ENCODE results near the gene GARIN3. TPM values are rescaled to one million over a fixed set of nuclear protein-coding genes. Genes with fewer than 3 reads are reported as not detected.

The GARIN3 gene
- total and polyA plus RNA-seq, 9 of the 15 experiments (the other 6 are each of a cell fraction or from before 2014, with no cell fraction given), result not detected

DNA sequence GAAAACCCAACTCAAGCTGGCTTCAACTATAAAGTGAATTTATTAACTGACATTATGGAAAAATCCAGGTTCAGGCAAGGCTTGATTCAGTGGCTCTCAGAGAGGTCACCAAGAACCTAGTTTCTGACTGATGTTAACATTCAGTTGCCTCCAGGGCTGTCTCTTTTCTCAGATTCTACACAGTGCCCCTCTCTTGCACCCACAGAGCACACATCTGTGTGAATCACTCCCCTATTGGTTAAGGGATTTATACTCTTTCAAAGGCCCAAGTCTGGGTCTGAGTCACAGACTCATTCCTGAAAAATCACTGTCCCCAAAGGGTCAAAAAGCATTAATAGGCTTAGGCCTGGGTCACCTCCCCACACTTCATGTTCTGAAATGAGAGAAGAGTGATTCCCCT lies 51.1 kb downstream of the GARIN3 start:
- ATAC-seq (no peak), FAIRE-seq (no peak), DNase-seq (ENCODE audit: extremely low read depth in 1 of 4, low spot score in 3 of 4) (no peak)
- no peak overlapping the region for H3K9ac ChIP-seq (ENCODE audit: insufficient read depth in 1 of 2, low read depth in 2 of 2, low read length in 2 of 2)
- ChIA-PET CTCF (ENCODE audit: low intra/inter-chr PET ratio) (no interaction called here), POLR2A (no interaction called here)
- no peaks in the 10 kb centered on the region for H3K36me3 ChIP-seq (ENCODE audit: control insufficient read depth, insufficient read depth, low read length)
- no peak overlapping the region for H3K4me3 ChIP-seq
- H3K79me2 ChIP-seq (ENCODE audit: control insufficient read depth, insufficient read depth, low read length), result no peaks in the 10 kb centered on the region
- no peaks in the 10 kb centered on the region for H4K20me1 ChIP-seq (replicated peaks; ENCODE audit: control insufficient read depth, insufficient read depth, low read length)
- intact Hi-C loops (cut with micrococcal nuclease) (no loop called here), in situ Hi-C loops (cut with MboI) (no loop called here)
- H3K27ac ChIP-seq (ENCODE audit: extremely low read depth, low read depth, low read length), result no peak overlapping the region
- no peaks in the 10 kb centered on the region for H3K9me3 ChIP-seq (replicated peaks; ENCODE audit: control insufficient read depth, insufficient read depth, low read depth, low read length)
- no peak overlapping the region for H2AFZ ChIP-seq (ENCODE audit: low read depth, low read length)
- H3K4me2 ChIP-seq (ENCODE audit: insufficient read depth, low read length), result no peak overlapping the region
- no peaks in the 10 kb centered on the region for H3K9me1 ChIP-seq (ENCODE audit: control insufficient read depth, insufficient read depth, low read length)
- no peaks in the 10 kb centered on the region for H3K27me3 ChIP-seq (ENCODE audit: control insufficient read depth in 2 of 2, insufficient read depth in 2 of 2, low read length in 2 of 2)
- TF ChIP-seq ZFPM2 (CRISPR knock-in tag; IDR thresholded peaks at IDR 0.05) (no peak), NR2F6 (CRISPR knock-in tag; IDR thresholded peaks at IDR 0.05) (no peak), ZNF165 (CRISPR knock-in tag; IDR thresholded peaks at IDR 0.05; ENCODE audit: borderline replicate concordance) (no peak), SMARCE1 (IDR thresholded peaks at IDR 0.05) (no peak), POLR2AphosphoS2 (IDR thresholded peaks at IDR 0.05; ENCODE audit: low read length) (no peak), ESRRB (CRISPR knock-in tag; IDR thresholded peaks at IDR 0.05; ENCODE audit: borderline replicate concordance) (no peak), NR2C2 (CRISPR knock-in tag; IDR thresholded peaks at IDR 0.05) (no peak), NR2C2 (tag; IDR thresholded peaks at IDR 0.05) (no peak), ZNF586 (CRISPR knock-in tag; conservative IDR thresholded peaks at IDR 0.05) (no peak), CBX2 (IDR thresholded peaks at IDR 0.05; ENCODE audit: insufficient read depth, low read length, poor library complexity, severe bottlenecking) (no peak), SAFB (IDR thresholded peaks at IDR 0.05; ENCODE audit: borderline replicate concordance, low read depth, low read length) (no peak)
- TF ChIP-seq, protein P1, sequence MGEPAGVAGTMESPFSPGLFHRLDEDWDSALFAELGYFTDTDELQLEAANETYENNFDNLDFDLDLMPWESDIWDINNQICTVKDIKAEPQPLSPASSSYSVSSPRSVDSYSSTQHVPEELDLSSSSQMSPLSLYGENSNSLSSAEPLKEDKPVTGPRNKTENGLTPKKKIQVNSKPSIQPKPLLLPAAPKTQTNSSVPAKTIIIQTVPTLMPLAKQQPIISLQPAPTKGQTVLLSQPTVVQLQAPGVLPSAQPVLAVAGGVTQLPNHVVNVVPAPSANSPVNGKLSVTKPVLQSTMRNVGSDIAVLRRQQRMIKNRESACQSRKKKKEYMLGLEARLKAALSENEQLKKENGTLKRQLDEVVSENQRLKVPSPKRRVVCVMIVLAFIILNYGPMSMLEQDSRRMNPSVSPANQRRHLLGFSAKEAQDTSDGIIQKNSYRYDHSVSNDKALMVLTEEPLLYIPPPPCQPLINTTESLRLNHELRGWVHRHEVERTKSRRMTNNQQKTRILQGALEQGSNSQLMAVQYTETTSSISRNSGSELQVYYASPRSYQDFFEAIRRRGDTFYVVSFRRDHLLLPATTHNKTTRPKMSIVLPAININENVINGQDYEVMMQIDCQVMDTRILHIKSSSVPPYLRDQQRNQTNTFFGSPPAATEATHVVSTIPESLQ (CRISPR knock-in tag; IDR thresholded peaks at IDR 0.05), result no peak
- TF ChIP-seq, protein P2, sequence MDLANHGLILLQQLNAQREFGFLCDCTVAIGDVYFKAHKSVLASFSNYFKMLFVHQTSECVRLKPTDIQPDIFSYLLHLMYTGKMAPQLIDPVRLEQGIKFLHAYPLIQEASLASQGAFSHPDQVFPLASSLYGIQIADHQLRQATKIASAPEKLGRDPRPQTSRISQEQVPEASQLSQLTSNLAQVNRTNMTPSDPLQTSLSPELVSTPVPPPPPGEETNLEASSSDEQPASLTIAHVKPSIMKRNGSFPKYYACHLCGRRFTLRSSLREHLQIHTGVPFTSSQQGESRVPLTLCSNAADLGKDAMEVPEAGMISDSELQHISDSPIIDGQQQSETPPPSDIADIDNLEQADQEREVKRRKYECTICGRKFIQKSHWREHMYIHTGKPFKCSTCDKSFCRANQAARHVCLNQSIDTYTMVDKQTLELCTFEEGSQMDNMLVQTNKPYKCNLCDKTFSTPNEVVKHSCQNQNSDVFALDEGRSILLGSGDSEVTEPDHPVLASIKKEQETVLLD (IDR thresholded peaks at IDR 0.05), result no peak
- TF ChIP-seq, protein P3, sequence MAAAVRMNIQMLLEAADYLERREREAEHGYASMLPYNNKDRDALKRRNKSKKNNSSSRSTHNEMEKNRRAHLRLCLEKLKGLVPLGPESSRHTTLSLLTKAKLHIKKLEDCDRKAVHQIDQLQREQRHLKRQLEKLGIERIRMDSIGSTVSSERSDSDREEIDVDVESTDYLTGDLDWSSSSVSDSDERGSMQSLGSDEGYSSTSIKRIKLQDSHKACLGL (CRISPR knock-in tag; IDR thresholded peaks at IDR 0.05; ENCODE audit: borderline replicate concordance, poor library complexity, severe bottlenecking), result no peak
- TF ChIP-seq, protein P4, sequence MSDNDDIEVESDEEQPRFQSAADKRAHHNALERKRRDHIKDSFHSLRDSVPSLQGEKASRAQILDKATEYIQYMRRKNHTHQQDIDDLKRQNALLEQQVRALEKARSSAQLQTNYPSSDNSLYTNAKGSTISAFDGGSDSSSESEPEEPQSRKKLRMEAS (CRISPR knock-in tag; IDR thresholded peaks at IDR 0.05), result no peak
- TF ChIP-seq, protein P5, sequence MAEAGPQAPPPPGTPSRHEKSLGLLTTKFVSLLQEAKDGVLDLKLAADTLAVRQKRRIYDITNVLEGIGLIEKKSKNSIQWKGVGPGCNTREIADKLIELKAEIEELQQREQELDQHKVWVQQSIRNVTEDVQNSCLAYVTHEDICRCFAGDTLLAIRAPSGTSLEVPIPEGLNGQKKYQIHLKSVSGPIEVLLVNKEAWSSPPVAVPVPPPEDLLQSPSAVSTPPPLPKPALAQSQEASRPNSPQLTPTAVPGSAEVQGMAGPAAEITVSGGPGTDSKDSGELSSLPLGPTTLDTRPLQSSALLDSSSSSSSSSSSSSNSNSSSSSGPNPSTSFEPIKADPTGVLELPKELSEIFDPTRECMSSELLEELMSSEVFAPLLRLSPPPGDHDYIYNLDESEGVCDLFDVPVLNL (CRISPR knock-in tag; IDR thresholded peaks at IDR 0.05; ENCODE audit: low read depth), result no peak
- no peaks in the 10 kb centered on the region for H3K4me1 ChIP-seq (replicated peaks in 1 of 2; ENCODE audit: control insufficient read depth in 2 of 2, insufficient read depth in 2 of 2, low read length in 2 of 2)
- BruUV-seq (replicated peaks), result no TSS peak
